HEK293T (cell line): ENCODE data around the gene GPR160.
A peak's percentile ranks its signal among the peaks of the same experiment; 100 is the strongest.

Experiments used
- CTCF ChIA-PET: fragments of 350-600 bp; formaldehyde crosslinking; extraction: SDS; loops from one replicate; lab custom pipeline; 2021; ENCODE audit warnings: antibody characterized with exemption, inconsistent platforms; lab: Yijun Ruan, JAX
- POLR2A ChIA-PET: fragments of 350-600 bp; formaldehyde crosslinking; extraction: SDS; loops from one replicate; lab custom pipeline; 2020; ENCODE audit warnings: antibody characterized with exemption, inconsistent platforms; lab: Yijun Ruan, JAX
- DNase-seq: peaks from one replicate; pipeline ENCODE4 v3.0.0; 2012; ENCODE audit warnings: mixed read lengths; ENCODE audit errors: extremely low spot score
- ARNT ChIP-seq: fragments of 450-650 bp; IDR thresholded peaks from 2 replicates; pipeline ENCODE4 v1.6.1; 2017; ENCODE audit warnings: mild to moderate bottlenecking
- BHLHE40 ChIP-seq: fragments of 450-650 bp; IDR thresholded peaks from 2 replicates; pipeline ENCODE4 v1.6.1; 2016; ENCODE audit warnings: mild to moderate bottlenecking, moderate library complexity, borderline replicate concordance
- CTBP1 ChIP-seq: fragments of 450-650 bp; IDR thresholded peaks from 2 replicates; pipeline ENCODE4 v1.6.1; 2016; ENCODE audit warnings: borderline replicate concordance
- ELF4 ChIP-seq: fragments of 450-650 bp; IDR thresholded peaks from 2 replicates; pipeline ENCODE4 v1.6.1; 2017; ENCODE audit warnings: antibody characterized with exemption
- FOXA1 ChIP-seq: fragments of 450-650 bp; IDR thresholded peaks from 2 replicates; pipeline ENCODE4 v1.6.1; 2016; ENCODE audit warnings: mild to moderate bottlenecking
- FOXK2 ChIP-seq: fragments of 450-650 bp; IDR thresholded peaks from 2 replicates; pipeline ENCODE4 v1.6.1; 2016; ENCODE audit warnings: mild to moderate bottlenecking
- FOXM1 ChIP-seq: fragments of 450-650 bp; IDR thresholded peaks from 2 replicates; pipeline ENCODE4 v1.6.1; 2017; ENCODE audit warnings: mild to moderate bottlenecking, borderline replicate concordance
- HDGF ChIP-seq: fragments of 450-650 bp; IDR thresholded peaks from 2 replicates; pipeline ENCODE4 v1.6.1; 2017; ENCODE audit warnings: antibody characterized with exemption, borderline replicate concordance
- L3MBTL2 ChIP-seq: fragments of 450-650 bp; conservative IDR thresholded peaks from 2 replicates; pipeline ENCODE4 v1.6.1; 2016; ENCODE audit warnings: mild to moderate bottlenecking
- LEF1 ChIP-seq: fragments of 450-650 bp; IDR thresholded peaks from 2 replicates; pipeline ENCODE4 v1.6.1; 2017; ENCODE audit warnings: mild to moderate bottlenecking, borderline replicate concordance
- NFRKB ChIP-seq: fragments of 450-650 bp; IDR thresholded peaks from 2 replicates; pipeline ENCODE4 v1.6.1; 2016; ENCODE audit warnings: mild to moderate bottlenecking, moderate library complexity
- PKNOX1 ChIP-seq: fragments of 450-650 bp; IDR thresholded peaks from 2 replicates; pipeline ENCODE4 v1.6.1; 2016
- SP1 ChIP-seq: fragments of 450-650 bp; IDR thresholded peaks from 2 replicates; pipeline ENCODE4 v1.6.1; 2017
- SUZ12 ChIP-seq: fragments of 450-650 bp; IDR thresholded peaks from 2 replicates; pipeline ENCODE4 v1.6.1; 2016; ENCODE audit warnings: mild to moderate bottlenecking
- TARDBP ChIP-seq: fragments of 450-650 bp; IDR thresholded peaks from 2 replicates; pipeline ENCODE4 v1.6.1; 2016
- ZNF384 ChIP-seq: fragments of 450-650 bp; IDR thresholded peaks from 2 replicates; pipeline ENCODE4 v1.6.1; 2016

Gene GPR160

DNA sequence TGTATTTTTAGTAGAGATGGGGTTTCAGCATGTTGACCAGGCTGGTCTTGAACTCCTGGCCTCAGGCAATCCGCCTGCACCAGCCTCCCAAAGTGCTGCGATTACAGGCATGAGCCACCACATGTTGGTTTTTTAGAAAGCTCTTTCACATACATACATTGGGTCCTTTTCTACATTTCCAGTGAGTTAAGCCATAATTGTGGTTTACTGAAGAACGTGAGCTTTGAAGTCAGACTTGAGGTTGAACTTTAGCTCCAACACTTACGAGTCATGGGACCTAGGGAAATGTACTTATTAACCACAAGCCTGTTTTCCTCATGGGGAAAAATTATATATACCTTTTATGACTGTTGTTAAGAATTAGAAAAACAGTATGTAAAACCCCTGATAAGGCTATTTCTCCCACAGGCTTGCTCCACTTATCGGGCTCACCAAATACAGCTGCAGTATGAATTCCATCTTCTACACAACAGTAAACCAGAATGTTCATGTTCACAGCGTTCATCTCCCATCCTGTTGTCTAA is 39.0 kb downstream of the GPR160 start:
- ChIA-PET CTCF (no interaction called here), POLR2A (no interaction called here)
- TF ChIP-seq NFRKB (no peak), CTBP1 (no peak), TARDBP (no peak), FOXM1 (no peak), SUZ12 (no peak), ZNF384 (no peak)
- no peak for DNase-seq

DNA sequence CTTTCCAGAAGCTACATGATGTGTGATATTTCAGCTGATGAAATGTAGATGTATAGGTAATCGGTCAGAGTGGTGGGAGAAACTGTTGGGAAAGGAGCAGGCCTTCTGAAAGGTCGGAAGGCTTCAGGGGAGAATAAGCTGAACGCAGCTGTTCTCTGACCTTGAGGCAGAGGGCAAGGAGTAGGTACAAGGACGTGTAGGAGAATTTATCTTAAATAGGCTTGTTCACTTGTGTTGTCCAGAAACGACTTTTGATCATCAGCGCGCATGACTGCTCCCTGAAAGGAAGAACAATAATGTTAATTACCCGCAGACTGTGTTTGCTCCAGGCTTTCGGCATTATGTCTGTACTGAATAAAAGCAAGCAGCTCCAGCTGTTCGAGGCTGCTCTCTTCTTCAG is 39.6 kb downstream of the GPR160 start:
- ChIA-PET CTCF (no interaction called here), POLR2A (no interaction called here)
- no peak for DNase-seq
- TF ChIP-seq CTBP1 (no peak), FOXK2 (no peak), ELF4 (no peak), TARDBP (no peak), NFRKB (no peak), HDGF (no peak), ZNF384 (no peak), L3MBTL2 (no peak), SUZ12 (no peak), FOXA1 (no peak), LEF1 (no peak)

GRCh38 chr3:170078620-170079281 is 41.0 kb downstream of the GPR160 start:
- no peak for DNase-seq
- CTCF ChIA-PET, result interaction anchor here (0.8 kb wide), 1 partner anchor 732 kb away, joined by 3 read pairs; no protein-coding TSS in a partner anchor
- POLR2A ChIA-PET, result no interaction called here
- TF ChIP-seq ELF4, result no peak
- no peak for TF ChIP-seq SP1
- TF ChIP-seq FOXA1, result no peak
- TF ChIP-seq FOXK2, result no peak
- no peak for TF ChIP-seq LEF1
- TF ChIP-seq BHLHE40, result no peak
- TF ChIP-seq SUZ12, result no peak
- no peak for TF ChIP-seq PKNOX1
- TF ChIP-seq HDGF, result no peak
- TF ChIP-seq L3MBTL2, result no peak
- TF ChIP-seq FOXM1, result no peak
- TF ChIP-seq TARDBP, result no peak
- TF ChIP-seq ARNT, result no peak
- no peak for TF ChIP-seq CTBP1
- no peak for TF ChIP-seq NFRKB
- TF ChIP-seq ZNF384, result no peak

DNA sequence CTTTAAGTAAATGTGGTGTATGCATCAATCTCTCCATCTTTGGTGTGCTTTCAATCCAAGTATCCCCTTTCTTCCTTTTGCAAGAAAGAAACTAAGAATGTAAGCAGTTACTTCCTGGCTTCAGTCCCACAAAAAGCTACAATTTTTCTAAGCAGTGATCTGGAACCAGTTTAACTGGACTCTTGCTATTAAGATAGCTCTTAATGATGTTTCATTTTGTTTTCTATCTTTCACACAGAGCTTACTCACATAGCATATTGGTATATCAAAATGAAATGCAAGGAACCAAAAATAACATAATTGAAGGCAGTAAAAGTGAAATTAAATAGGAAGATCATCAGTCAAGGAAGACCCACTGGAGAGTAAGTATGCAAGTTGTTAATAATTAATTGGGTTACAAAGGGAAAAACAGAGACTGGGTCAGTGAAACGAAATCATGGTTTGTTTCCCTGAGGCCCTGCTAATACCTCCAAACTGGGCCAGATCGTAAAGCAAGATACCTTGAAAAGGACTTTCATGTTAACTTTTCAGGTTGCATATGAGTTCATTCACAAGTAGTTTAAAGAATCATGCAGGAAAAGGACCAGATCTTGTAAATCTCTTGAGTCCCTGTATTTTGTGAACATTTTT is 41.9 kb downstream of the GPR160 start:
- no peak for DNase-seq
- ChIA-PET CTCF (interaction anchor here (0.8 kb wide), 1 partner anchor 731 kb away, joined by 3 read pairs; no protein-coding TSS in a partner anchor), POLR2A (no interaction called here)
- no peak for TF ChIP-seq FOXA1
- TF ChIP-seq HDGF, result no peak
- TF ChIP-seq BHLHE40, result no peak
- no peak for TF ChIP-seq ARNT
- TF ChIP-seq PKNOX1, result no peak
- TF ChIP-seq CTBP1, result no peak
- TF ChIP-seq TARDBP, result no peak
- TF ChIP-seq FOXK2, result no peak
- no peak for TF ChIP-seq L3MBTL2
- TF ChIP-seq LEF1, result no peak
- no peak for TF ChIP-seq SP1
- TF ChIP-seq NFRKB, result no peak
- no peak for TF ChIP-seq ELF4
- TF ChIP-seq SUZ12, result no peak
- TF ChIP-seq FOXM1, result no peak

- TF ChIP-seq CTBP1 (no peak), PKNOX1 (no peak), FOXK2 (no peak), ARNT (no peak), ZNF384 (no peak), ELF4 (no peak)
- DNase-seq, result no peak
- POLR2A ChIA-PET, result no interaction called here
- CTCF ChIA-PET, result no interaction called here
Measured at GRCh38 chr3:170080605-170081004, 42.8 kb downstream of the GPR160 start.

DNA sequence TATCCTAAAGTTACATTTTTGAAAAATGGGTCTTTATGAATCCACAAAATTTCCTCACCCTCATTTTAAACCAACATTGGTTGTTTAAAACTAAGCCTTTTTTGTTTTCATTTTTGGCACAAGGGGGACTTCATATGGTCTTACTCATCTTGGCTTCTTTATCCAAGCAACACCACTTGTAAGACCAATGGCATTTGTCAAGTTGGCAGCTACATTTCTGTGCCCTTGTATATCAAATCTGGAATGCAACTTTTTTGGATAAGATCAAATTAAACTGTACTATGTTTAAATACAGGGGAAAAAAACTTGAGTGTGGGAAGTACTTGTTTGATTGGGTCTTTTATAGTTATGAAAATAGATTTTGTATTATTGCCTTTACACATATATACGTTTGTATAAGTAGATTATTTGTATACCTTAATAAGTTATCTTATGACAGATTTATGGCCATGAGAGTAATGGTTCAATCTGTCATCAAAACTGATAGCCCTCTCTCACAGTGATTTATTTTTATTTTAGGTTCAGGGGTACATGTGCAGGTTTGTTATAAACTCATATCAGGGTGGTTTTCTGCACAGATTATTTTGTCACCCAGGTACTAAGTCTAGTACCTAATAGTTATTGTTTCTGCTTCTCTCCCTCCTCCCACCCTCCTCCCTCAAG is 43.4 kb downstream of the GPR160 start:
- no peak for TF ChIP-seq FOXK2
- peak; percentile 60 for TF ChIP-seq PKNOX1
- no peak for TF ChIP-seq ARNT
- CTCF ChIA-PET, result no interaction called here
- DNase-seq, result no peak
- POLR2A ChIA-PET, result no interaction called here
